Activated B cell treated with CpG ODN at 0.5 μM for 24 hours (primary cell): ENCODE results near the gene PCP2. TPM values are rescaled to one million over a fixed set of nuclear protein-coding genes. Genes with fewer than 3 reads are reported as not detected.

Experiments
- ATAC-seq: fragments of 200-7000 bp; cut with Tn5 transposase; one replicate; pipeline ENCODE4 v1.10.0; 2021; ENCODE audit warnings: low read depth, mild to moderate bottlenecking, moderate library complexity
- CTCF ChIA-PET: fragments of 350-600 bp; sonication (Branson Sonifier 250); formaldehyde crosslinking; loops from one replicate; lab custom pipeline; 2021; ENCODE audit warnings: antibody characterized with exemption; lab: Charles Lee
- POLR2A ChIA-PET: fragments of 350-600 bp; sonication (Branson Sonifier 250); formaldehyde crosslinking; loops from one replicate; lab custom pipeline; 2021; ENCODE audit warnings: antibody characterized with exemption; lab: Charles Lee
- DNase-seq: peaks from one replicate; pipeline ENCODE4 v3.0.0; 2022
- H3K27ac Mint-ChIP-seq: one replicate; pipeline ENCODE4 v1.8.0; 2020; ENCODE audit warnings: mixed read lengths
- H3K27me3 Mint-ChIP-seq: one replicate; pipeline ENCODE4 v1.8.0; 2021; ENCODE audit warnings: mixed read lengths
- H3K36me3 Mint-ChIP-seq: one replicate; pipeline ENCODE4 v1.8.0; 2021; ENCODE audit warnings: low read depth, mixed read lengths
- H3K4me1 Mint-ChIP-seq: one replicate; pipeline ENCODE4 v1.8.0; 2021; ENCODE audit warnings: mixed read lengths
- H3K4me3 Mint-ChIP-seq: one replicate; pipeline ENCODE4 v1.8.0; 2020; ENCODE audit warnings: mild to moderate bottlenecking, mixed read lengths
- H3K9me3 Mint-ChIP-seq: one replicate; pipeline ENCODE4 v1.8.0; 2020; ENCODE audit warnings: mixed read lengths
- CTCF ChIP-seq: fragments of 200-600 bp; IDR thresholded peaks from one replicate; pipeline ENCODE4 v1.8.0; 2022; ENCODE audit warnings: antibody characterized with exemption, mild to moderate bottlenecking
- intact Hi-C: fragments of 100-400 bp; cut with micrococcal nuclease; formaldehyde crosslinking; loops from one replicate; pipeline ENCODE4 v1.15.1; 2024
- total RNA-seq: library from RNA; stranded (reverse); gene quantifications from 2 replicates; pipeline ENCODE4 v1.2.3, GENCODE V29; 2022

The PCP2 gene
- total RNA-seq, 1 donor from 2014 or later = 2.1 TPM

GRCh38 chr19:7627166-7627565 is 6.4 kb downstream of the PCP2 start:
- Mint-ChIP-seq H3K9me3 (no peaks in the 10 kb centered on the region), H3K27ac (no peak overlapping the region), H3K4me3 (no peak overlapping the region), H3K4me1 (peaks cover 37% of the 10 kb centered on the region), H3K27me3 (no peaks in the 10 kb centered on the region), H3K36me3 (peaks cover 51% of the 10 kb centered on the region)
- ChIA-PET POLR2A (interaction anchor here (1.2 to 1.4 kb wide), 2 partner anchors 11 to 293 kb away, joined by 3 to 4 read pairs; partner anchors contain the start of gene SNAPC2), CTCF (no interaction called here)
- no peak for ATAC-seq
- intact Hi-C loops = no loop called here
- no peak for TF ChIP-seq CTCF
- no peak for DNase-seq

- no peak overlapping the region for H3K27ac Mint-ChIP-seq
- ATAC-seq (no peak), DNase-seq (no peak)
- no peak overlapping the region for H3K4me3 Mint-ChIP-seq
- intact Hi-C loops = no loop called here
- no peaks in the 10 kb centered on the region for H3K9me3 Mint-ChIP-seq
- no peaks in the 10 kb centered on the region for H3K27me3 Mint-ChIP-seq
- ChIA-PET CTCF (no interaction called here), POLR2A (interaction anchor here (1.4 kb wide), 1 partner anchor 12 kb away, joined by 3 read pairs; no protein-coding TSS in a partner anchor)
- peaks cover 63% of the 10 kb centered on the region for H3K36me3 Mint-ChIP-seq
- TF ChIP-seq CTCF = no peak
- H3K4me1 Mint-ChIP-seq = peaks cover 35% of the 10 kb centered on the region
Measured at GRCh38 chr19:7625763-7626372, 7.7 kb downstream of the PCP2 start.

- intact Hi-C loops = no loop called here
- CTCF ChIA-PET = no interaction called here
- no peak for ATAC-seq
- TF ChIP-seq CTCF = no peak
- DNase-seq = no peak
- H3K27ac Mint-ChIP-seq = no peak overlapping the region
- no peak overlapping the region for H3K4me3 Mint-ChIP-seq
- POLR2A ChIA-PET = no interaction called here
- peaks cover 70% of the 10 kb centered on the region for H3K36me3 Mint-ChIP-seq
- no peaks in the 10 kb centered on the region for H3K9me3 Mint-ChIP-seq
- no peaks in the 10 kb centered on the region for H3K27me3 Mint-ChIP-seq
- peaks cover 25% of the 10 kb centered on the region for H3K4me1 Mint-ChIP-seq
Measured at GRCh38 chr19:7624810-7625209, 8.7 kb downstream of the PCP2 start.

- intact Hi-C loops = no loop called here
- peaks cover 16% of the 10 kb centered on the region for H3K4me1 Mint-ChIP-seq
- ChIA-PET CTCF (no interaction called here), POLR2A (interaction anchor here (0.7 kb wide), 1 partner anchor 16 kb away, joined by 10 read pairs; no protein-coding TSS in a partner anchor)
- no peaks in the 10 kb centered on the region for H3K9me3 Mint-ChIP-seq
- ATAC-seq (no peak), DNase-seq (no peak)
- no peak overlapping the region for H3K4me3 Mint-ChIP-seq
- H3K36me3 Mint-ChIP-seq = peaks cover 63% of the 10 kb centered on the region
- TF ChIP-seq CTCF = no peak
- H3K27me3 Mint-ChIP-seq = no peaks in the 10 kb centered on the region
- no peak overlapping the region for H3K27ac Mint-ChIP-seq
Measured at GRCh38 chr19:7623725-7624603, 9.6 kb downstream of the PCP2 start.
